GM19395 (cell line): ENCODE results near the gene DHRS7B.
"Not testable (repeated sequence)": the region's sequence is repeated elsewhere in the genome, so short reads cannot be mapped to it uniquely, and the experiment has no call there.

ENCODE experiments used
- ATAC-seq: cut with Tn5 transposase; IDR thresholded peaks from one replicate; pipeline ENCODE4 v1.9.1; 2021; ENCODE audit warnings: mild to moderate bottlenecking, moderate library complexity; ENCODE audit not compliant: unreplicated experiment

Gene DHRS7B

GRCh38 chr17:21174713-21175112, 47.9 kb downstream of the DHRS7B start:
- ATAC-seq = no peak

- ATAC-seq = no peak
These were observed 50.1 kb downstream of the DHRS7B start for GRCh38 chr17:21176773-21177395.

GRCh38 chr17:21177401-21177800, 50.6 kb downstream of the DHRS7B start:
- ATAC-seq = no peak

GRCh38 chr17:21177854-21178600, 51.3 kb downstream of the DHRS7B start:
- ATAC-seq = no peak

GRCh38 chr17:21183468-21183867, 56.7 kb downstream of the DHRS7B start:
- no peak for ATAC-seq

GRCh38 chr17:21184570-21184969, 57.8 kb downstream of the DHRS7B start:
- ATAC-seq = no peak

- no peak for ATAC-seq
These were observed 58.3 kb downstream of the DHRS7B start for GRCh38 chr17:21185061-21185460.

GRCh38 chr17:21186399-21187187, 59.8 kb downstream of the DHRS7B start:
- no peak for ATAC-seq

GRCh38 chr17:21189361-21189760, 62.6 kb downstream of the DHRS7B start:
- ATAC-seq = no peak

GRCh38 chr17:21190078-21190477, 63.3 kb downstream of the DHRS7B start:
- no peak for ATAC-seq

- no peak for ATAC-seq
These were observed 64.9 kb downstream of the DHRS7B start for GRCh38 chr17:21191698-21192097.

GRCh38 chr17:21192414-21192813, 65.7 kb downstream of the DHRS7B start:
- not testable (repeated sequence) for ATAC-seq

- no peak for ATAC-seq
These were observed 66.3 kb downstream of the DHRS7B start for GRCh38 chr17:21193031-21193430.

GRCh38 chr17:21194226-21194625, 67.5 kb downstream of the DHRS7B start:
- ATAC-seq = no peak

- no peak for ATAC-seq
These were observed 67.9 kb downstream of the DHRS7B start for GRCh38 chr17:21194703-21195102.

- ATAC-seq = no peak
These were observed 69.4 kb downstream of the DHRS7B start for GRCh38 chr17:21196126-21196525.

GRCh38 chr17:21198411-21198810, 71.6 kb downstream of the DHRS7B start:
- no peak for ATAC-seq

- ATAC-seq = no peak
These were observed 72.5 kb downstream of the DHRS7B start for GRCh38 chr17:21199311-21199710.

- no peak for ATAC-seq
These were observed 73.1 kb downstream of the DHRS7B start for GRCh38 chr17:21199856-21200255.

- ATAC-seq = no peak
These were observed 74.0 kb downstream of the DHRS7B start for GRCh38 chr17:21200590-21201297.

- no peak for ATAC-seq
These were observed 74.5 kb downstream of the DHRS7B start for GRCh38 chr17:21201298-21201595.
